HK-2 (cell line): ENCODE results near the gene ARHGEF7.

Source experiments
- DNase-seq: peaks from one replicate; pipeline ENCODE4 v3.0.0-alpha.2; 2018; ENCODE audit not compliant: unreplicated experiment

The ARHGEF7 gene

DNA sequence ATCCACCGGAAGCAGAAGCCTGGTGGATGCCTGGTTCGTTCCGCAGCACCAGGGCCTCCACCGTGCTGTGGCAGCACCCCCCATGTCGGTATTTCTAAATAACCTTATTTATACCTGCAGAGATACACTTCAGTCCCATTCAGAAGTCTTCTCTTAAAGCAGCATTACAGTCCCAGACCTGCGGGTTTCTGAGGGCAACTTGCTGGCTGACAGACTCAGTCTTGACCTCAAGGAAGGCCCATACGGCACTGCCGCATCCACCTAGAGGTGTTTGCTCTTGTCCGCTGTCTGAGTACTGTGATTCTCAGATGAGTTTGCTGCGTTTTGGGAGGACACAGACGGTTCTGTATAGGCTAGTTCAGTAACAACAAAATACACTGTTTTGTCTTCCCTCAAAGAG lies 188.4 kb downstream of the ARHGEF7 start:
- no peak for DNase-seq

DNA sequence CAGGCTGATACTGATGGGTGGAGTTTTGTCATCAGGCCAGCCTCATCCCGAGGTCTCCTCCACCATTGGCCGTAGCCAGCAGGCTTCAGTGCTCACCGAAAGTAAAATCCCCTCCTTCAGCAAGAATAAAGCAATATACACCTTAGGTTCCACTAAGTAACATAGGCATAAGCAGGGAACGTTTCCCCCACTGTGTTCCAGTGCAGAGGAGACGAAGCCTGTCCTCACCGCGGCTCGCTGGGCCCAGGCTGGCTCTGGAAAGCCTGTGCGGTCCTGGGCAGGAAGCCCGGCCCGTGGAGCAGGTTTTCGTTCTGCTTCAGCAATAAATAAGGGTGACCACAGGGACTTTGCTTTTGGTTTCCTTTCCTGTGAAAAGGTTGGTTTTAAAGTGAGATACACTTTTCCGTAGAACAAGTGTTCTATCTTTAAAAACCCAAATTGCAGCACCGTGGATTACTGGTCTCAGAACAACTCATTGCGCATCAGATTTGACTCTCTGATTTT lies 189.0 kb downstream of the ARHGEF7 start:
- no peak for DNase-seq

DNA sequence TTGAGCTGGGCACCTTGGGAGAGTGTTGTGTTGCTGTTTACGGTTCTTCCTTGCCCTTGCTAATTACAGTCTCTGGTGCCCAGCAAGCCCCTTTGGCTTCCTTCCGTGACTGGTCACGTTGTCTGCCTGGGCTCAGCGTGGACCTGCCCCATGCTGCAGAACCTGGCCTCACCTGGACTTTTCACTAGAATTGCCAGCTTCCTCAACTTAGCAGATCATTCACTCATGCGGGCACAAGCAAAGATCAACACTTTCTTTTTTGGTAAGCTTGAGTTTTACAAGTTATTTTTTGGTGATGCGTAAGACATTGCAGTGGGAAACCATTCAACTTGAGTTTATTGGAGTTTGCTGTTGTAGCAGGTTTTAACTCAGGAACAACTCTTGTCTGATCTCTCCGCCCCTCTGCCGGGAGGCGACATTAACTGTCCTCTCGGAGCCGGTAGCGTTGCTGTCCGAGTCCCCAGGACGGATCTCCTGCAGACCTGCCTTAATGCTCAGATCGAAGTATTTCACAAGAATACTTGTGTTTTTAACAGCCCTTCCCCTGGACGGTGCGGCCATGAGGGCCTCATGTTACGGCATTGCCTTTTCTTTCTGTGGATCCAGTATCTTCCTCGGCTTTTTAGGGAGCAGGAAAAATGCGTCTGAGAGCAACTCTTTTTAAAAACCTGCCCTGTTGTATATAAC lies 189.6 kb downstream of the ARHGEF7 start:
- no peak for DNase-seq

DNA sequence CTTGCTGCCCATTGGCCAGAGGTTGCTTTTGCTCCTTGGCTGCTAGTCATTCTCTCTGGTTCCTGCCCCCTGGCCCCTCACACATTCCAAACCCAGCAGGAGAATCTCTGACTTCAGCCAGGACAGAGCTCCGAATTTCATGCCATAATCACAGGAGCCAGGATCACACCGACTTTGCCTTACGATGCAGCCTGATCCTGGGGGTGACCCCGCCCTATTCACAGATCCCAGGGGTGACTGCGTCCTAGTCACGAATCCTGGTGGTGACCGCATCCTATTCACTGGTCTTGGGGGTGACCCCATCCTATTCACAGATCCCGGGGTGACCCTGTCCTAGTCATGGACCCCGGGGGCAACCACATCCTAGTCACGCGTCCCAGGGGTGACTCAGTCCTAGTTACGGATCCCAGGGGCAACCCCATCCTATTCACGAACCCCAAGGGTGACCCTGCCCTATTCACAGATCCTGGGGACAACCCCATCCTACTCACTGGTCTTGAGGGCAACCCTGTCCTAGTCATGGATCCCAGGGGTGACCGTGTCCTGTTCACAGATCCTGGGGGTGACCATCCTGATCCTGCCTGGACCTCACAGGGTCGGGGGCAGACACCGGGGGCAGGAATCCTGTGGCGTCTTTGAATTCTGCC lies 198.0 kb downstream of the ARHGEF7 start:
- DNase-seq, result no peak

DNA sequence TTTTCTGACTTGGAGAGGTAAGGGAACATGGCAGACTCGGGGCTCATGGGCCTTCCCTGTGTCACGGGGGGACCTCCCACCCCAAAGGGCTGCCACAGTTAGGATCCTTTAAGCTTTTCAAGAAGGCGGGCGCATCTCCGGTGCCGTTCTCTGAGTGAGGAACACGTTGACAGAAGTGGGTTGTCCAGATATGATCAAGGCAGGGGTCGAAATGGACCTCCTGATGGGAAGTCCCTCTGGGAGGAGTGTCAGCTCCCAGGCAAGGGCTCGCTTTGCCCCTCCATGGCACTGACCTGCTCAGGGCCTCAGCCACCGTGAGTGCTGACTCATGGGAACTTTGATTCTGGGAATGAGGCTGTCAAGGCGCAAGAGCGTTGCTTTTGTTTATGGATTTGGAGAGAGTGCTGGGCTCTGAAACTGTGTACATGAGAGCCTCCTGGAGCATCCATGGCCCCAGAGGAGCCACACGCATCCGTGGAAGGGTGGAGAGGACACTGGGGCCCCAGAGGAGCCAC lies 198.9 kb downstream of the ARHGEF7 start:
- no peak for DNase-seq

DNA sequence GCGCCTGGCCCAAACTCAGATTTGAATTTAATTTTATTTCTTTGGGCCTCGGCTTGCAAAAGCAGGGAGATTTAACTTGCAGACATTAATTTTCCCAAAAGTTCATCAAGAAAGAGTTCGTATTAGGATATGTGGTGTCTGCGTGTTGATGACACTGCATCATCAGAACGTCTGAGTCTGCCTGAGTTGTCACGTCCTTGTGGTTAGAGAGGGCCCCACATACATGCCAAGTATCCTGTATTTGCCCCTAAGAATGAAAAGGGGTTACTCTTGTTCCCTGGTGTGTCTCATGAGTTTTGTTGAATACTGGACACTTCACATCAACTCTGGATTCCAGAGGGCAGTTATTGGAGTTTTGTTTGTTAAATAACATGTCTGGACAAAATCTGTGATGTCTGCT lies 199.7 kb downstream of the ARHGEF7 start:
- no peak for DNase-seq

DNA sequence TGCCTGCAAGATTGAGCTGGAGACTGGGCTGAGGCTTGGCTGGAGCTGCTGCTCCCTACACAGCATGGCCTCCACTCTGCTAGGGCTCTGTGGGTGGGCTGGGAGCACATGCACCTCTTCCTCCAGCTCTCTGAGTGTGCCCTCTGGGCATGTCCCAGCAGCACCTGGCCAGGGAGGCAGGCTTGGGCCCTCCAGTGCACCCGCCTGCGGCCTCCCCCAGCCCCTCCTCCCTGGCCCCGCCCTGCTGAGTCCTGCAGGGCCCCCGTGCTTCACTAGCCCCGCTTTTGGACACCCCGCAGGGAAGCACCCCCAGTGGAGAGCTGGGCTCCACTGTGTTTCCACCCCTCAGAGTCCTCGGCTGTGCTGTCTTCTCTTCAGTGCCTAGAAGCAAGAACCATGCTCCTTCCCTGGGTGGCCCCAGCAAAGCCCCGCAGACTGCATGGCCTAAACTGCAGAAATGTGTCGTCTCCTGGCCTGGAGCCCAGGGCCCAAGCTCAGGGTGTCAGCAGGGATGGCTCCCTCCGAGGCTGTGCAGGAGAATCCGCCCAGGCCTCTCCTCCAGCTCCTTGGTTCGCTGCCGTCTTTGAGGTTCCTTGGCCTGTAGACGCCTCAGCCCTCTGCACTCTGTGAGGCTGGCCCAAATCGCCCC lies 200.4 kb downstream of the ARHGEF7 start:
- DNase-seq, result no peak

DNA sequence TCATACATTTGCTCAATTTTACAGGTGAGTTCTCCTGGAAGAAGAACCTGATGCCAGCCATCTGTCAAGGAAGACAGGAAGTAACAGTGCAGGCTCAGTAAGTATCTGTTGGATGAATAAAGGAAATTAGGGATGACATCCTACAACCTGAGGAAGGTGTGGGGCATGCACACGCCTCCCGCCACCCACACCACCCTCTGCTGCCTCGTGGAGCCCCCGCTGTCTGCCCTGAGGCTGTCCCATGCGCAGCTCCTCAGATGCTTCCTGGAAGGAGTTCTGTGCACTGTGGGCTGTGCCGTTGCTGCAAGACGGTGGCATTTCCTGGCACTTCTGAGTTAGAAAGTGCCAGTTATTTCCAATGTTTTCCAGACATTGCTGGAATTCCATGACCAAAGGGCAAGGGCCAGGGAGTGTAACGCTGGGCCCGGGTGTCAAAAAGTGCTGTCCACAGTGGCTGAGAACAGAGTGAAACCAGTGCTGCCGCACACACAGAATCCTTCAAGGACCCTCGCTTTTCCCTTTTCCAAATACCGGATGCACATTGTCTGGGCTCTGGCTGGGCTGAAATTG lies 201.1 kb downstream of the ARHGEF7 start:
- DNase-seq, result no peak

DNA sequence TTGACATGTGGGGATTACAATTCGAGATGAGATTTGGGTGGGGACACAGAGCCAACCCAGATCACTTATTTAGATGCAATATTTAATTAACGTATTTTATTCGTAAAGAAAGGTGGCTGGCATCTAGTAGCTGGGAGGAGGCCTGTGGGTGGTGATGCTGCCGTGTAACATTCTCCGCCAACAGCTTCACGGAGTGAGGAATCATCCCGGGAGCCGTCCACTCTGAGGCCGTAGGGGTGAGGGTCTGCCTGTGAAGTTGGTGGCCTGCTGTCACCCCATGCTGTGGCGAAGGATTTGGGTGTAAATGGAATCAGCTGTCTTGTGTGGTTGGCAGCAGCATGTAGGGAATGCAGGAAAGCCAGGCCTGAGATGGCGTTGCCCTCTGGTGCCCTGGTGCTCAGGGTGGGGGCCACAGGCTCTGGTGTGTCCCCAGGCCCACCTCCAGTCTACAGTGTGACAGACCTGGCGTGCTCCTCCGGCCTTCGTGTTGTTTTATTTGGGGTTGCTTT lies 202.0 kb downstream of the ARHGEF7 start:
- no peak for DNase-seq

DNA sequence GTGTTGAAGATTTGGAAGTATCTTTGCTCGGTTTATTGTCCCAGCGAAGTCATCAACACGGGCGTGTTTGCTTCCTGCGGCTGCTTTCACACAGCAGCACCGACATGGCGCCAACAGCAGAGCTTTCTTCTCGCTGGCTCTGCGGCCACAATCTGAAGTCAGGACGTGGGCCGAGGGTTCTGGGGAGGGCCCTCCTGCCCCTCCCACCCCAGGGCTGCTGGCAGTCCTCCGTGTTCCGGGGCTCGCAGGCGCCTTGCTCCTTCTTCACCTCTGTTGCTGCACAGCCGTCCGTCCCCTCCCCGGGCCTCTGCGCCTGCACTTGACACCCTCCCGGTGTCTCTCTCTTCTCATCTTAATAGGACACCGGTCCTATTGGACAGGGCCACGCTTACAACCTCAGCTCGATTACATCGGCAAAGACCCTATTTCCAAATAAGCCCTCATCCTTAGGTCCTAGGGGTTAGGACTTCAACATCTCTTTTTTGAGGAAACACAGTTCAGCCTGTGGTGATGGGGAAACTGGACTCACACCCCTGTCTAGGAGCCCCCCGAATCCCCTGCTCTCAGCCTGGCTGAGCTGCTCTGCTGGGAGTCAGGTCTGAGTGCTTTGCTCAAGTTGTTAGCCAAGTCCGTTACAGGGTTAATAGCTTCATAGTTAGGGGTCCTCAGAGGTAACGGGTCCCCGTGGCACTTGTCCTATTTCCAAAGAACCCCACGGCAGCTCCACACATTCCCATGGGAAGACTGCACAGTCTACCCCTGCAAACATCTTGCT lies 202.6 kb downstream of the ARHGEF7 start:
- DNase-seq, result no peak

DNA sequence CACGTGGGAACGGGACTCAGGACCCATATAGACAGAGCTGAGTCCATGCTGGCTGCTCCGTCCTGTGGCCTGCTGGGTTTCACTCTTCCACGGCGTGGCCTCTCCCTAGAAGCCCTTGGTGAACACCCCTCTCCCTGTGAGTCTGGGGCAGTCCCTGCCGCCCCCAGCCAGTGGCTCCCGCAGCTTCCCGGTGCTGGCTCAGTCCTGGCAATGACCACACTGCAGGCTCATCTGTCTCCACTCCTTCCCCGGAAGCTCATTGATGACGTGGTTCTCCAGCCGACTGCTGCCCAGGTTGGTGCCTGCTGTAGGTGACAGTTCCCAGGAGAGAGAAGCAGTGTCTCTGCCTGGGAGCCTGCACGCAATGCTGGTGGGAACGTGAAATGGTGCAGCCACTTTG lies 203.3 kb downstream of the ARHGEF7 start:
- no peak for DNase-seq

DNA sequence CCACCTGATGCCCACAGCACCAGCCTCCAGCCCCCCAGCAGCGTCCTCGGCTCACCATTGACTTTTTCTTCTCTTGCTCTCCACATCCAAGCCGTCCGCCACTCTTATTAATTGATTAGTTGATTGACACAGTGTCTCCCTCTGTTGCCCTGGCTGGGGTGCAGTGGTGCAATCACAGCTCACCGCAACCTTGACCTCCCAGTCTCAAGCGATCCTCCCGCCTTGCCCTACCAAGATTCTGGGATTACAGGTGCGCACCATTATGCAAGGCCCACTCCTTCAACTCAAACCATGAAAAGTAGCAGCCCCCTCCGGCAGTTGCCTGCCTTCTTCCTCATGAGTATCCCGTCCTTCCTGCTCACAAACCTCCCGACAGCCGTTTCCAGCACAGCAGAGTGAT lies 204.4 kb downstream of the ARHGEF7 start:
- no peak for DNase-seq

DNA sequence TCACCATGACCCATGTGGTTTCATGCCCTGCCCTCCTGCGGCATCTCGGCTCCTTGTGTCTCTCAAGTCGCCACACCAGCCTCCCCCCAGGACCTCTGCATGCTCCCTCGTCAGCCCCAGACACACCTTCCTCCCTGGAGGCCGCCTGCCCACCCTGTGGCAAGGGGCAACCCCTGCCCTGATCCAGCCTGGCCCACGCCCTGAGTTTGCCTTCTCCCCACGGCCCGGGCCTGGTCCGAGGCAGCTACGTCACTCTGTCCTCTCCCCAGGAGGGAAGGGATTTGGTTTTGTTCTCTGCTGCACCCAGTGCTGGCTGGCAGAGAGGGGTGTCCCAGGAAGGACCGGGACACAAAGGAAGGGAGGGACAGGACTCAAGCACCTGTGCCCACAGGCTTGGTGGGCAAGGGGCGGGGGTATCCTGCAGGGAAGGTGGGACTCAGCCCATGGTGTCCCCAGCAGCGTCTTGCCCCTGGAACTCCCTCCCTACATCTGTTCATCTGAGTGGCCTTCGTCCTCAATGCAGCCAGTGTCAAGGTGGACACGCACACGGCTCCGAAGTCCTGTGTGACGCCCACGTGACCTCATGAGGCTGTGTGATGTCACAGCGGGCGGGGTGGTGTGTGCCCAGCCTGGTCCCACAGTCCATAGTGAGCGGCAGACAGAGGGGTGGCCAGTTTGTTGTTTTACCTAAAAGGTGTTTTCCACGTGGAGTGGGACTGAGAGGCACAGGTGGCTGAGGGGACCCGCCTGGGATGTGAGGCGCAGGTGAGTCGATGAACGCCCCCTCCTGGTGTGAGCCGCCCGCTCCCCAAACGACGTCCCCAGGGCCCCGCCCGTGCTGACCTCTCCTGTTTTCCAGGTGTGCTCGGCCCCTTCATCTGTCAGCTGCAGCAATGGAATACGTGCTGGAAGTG lies 205.1 kb downstream of the ARHGEF7 start, which contains the start of gene TEX29:
Gene TEX29 (plus strand): TSS at position 645 of the 914 bp plus-strand sequence. CDS start 249 bp downstream, at position 894.
- DNase-seq, result no peak

DNA sequence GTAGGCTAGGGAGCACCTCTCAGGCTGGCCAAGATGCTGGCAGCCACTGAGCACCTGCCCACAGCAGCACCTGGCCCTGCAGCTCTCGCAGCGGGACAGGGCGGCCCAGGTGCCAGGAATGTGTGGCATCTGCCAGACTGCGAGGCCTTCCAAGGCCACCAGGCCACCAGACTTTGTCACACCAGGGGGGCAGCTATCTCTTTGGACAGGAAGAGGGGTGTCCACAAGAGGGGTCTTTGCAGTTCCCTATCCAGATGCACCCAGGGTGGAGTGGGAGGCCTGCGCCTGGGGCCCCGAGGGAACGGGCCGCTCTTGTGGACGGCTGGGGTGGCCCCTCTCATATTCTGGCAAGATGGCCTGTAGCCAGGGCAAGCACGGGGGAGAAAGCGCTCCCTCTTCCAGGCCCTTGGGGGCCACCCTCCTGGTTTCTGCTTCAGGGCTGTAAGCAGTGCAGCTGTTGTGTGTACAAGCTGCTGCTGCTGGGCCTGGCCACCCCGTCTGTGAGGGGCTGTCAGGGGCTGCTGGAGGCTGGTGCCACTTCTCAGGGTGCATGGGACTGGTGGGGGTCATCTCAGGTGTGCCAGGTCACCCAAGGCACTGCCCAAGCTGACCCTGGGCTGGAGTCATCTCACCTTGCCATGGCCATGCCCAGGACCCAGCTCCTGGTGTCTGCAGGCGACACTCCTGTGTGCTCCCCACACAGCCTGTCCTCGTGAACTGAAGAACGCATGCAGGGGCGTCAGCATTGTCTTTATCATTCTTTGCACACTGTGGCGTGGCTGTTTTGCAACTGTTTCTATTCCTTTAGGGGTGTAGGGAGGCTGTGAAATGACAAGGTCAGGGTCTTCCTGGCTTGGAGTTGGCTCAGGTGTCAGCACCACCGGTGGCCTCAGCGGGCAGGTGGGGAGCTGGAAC lies 207.1 kb downstream of the ARHGEF7 start:
- no peak for DNase-seq

DNA sequence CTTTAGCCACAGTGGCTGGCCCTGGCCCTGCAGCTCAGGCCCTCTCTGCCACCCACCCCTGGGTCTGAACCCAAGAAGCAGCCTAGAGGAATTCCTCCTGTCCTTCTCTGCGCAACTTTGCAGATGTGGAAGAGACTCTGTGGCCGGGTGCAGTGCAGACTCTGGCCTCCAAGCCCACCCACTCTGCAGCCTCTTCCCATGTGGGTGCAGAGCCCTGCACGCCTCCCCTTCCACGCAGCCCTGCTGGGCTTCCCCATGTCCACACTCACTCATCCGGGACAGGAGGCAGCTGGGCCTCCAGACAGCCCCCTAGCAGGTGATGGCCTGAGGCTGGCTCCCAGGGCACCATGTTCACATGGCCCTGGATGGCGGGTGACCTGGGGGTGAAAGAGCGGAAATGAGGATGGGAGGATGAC lies 207.8 kb downstream of the ARHGEF7 start:
- no peak for DNase-seq

DNA sequence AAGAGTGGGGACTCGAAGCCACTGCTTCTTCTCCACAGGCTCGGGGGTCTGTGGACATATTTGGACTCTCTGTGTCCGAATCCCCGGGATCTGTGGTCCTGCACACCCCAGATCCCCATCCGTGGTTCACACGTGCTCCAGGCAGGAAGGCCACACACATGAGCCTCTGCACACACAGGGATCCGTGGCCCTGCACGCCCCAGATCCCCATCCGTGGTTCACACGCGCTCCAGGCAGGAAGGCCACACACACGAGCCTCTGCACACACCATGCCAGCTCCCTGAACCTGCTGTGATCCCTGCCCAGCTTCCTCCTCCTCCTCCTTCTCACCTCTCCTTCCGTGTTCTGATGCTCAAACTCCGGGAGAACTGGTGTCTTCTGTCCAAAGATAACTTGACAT lies 208.4 kb downstream of the ARHGEF7 start:
- no peak for DNase-seq

DNA sequence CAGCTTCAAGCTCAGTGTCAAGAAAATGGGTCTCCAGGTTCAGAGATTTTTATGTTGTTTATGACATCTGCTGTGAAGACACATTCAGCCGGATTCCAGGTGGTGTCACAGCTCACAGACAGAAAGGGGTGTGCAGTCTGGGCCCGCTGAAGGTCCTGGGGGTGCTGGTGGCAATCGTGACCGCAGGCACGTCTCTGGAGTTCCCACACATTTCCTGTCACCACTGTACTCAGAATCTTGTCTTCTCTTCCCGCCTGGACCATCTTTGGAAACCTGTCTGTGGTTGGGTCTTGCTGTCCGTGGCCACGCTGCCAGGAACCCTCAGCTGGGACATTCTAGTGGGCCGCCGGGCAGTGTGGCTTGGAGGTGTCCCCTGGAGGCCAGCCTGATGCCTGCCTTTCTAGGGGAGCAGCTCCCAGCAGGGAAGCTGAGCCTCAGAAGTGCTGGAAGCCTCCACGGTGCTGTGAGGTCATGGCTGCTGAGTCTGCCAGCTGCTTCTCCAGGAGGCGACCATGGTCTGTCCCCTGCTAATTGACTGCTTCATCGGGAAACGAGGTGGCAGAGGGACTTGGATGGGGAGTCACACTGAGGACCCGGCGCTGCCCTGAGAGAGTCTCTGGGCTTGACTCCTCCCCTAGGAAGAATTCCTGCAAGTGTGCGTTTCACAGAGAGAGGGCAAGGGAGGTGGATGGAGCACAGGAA lies 209.0 kb downstream of the ARHGEF7 start:
- DNase-seq, result no peak

DNA sequence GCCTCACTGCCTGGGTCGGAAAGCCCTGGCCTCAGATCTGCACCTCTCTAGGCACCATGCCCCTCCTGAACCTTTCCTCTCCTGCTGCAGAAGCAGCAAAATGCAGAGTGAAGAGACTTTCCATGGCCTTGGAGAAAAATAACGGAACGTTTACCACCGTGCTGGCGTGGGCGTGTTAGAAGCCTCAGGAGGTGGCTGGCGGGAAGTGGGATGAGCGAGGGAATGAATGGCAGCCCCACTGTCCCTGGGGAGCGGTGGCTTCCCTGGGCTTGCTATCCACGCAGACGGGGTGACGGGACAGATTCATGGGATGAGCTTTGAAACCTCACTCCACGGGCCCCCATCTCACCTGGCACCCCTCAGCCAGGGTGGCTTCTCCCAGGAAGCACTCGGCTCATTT lies 209.6 kb downstream of the ARHGEF7 start:
- no peak for DNase-seq
